ENCODE results near the gene ID3. TPM values are rescaled to one million over a fixed set of nuclear protein-coding genes. Genes with fewer than 3 reads are reported as not detected.

The ID3 gene
- total and polyA plus RNA-seq, 2 of the 8 experiments (the other 6 are each of a cell fraction or from before 2014, with no cell fraction given): 240 to 304 TPM

- Histone ChIP-seq H3K9me3 (ENCODE audit: insufficient read depth in 2 of 2, low read depth in 1 of 2, low read length in 1 of 2) (no peaks in the 10 kb centered on the region), H2BK15ac (ENCODE audit: low read length) (peak overlapping the region; percentile 48; the same call in 1 of the 2 replicates), H3K14ac (ENCODE audit: insufficient read length) (no peak overlapping the region), H4K8ac (ENCODE audit: extremely low read depth, insufficient read depth, low read length) (no peak overlapping the region), H4K20me1 (replicated peaks in 1 of 2; ENCODE audit: control insufficient read depth in 1 of 2, insufficient read depth in 2 of 2, low read length in 2 of 2) (no peaks in the 10 kb centered on the region), H2BK120ac (replicated peaks; ENCODE audit: low read depth, low read length) (peak overlapping the region; percentile 60), H3K9ac (replicated peaks in 1 of 4; ENCODE audit: extremely low read depth in 1 of 4, low read depth in 3 of 4, low read length in 3 of 4) (no peak overlapping the region; a peak in 1 of 7 replicates), H3K23ac (ENCODE audit: insufficient read length) (no peak overlapping the region), H3K4me1 (replicated peaks in 1 of 4; ENCODE audit: control insufficient read depth in 3 of 4, insufficient read depth in 4 of 4, low read length in 3 of 4) (peaks cover 11 to 33% (median 16%) of the 10 kb centered on the region in 4 experiments), H3K4ac (replicated peaks; ENCODE audit: insufficient read length, low read depth, low read length) (peak overlapping the region; percentile 57), H3K36me3 (ENCODE audit: control insufficient read depth in 2 of 4, insufficient read depth in 4 of 4, low read length in 3 of 4) (no peaks in the 10 kb centered on the region), H3K27me3 (replicated peaks in 1 of 4; ENCODE audit: control insufficient read depth in 3 of 4, extremely low read depth in 1 of 4, insufficient read depth in 3 of 4, low read length in 3 of 4) (no peaks in the 10 kb centered on the region), H3K23me2 (ENCODE audit: low read depth, low read length) (no peaks in the 10 kb centered on the region), H3K4me2 (ENCODE audit: insufficient read depth in 1 of 2, low read depth in 2 of 2, low read length in 2 of 2) (no peak overlapping the region), H2BK20ac (ENCODE audit: low read length) (peak overlapping the region; percentile 74), H3K79me2 (ENCODE audit: control insufficient read depth in 1 of 2, insufficient read depth in 2 of 2, low read length in 2 of 2) (no peaks in the 10 kb centered on the region), H3K4me3 (ENCODE audit: extremely low read depth in 1 of 4, insufficient read depth in 2 of 4, low read depth in 3 of 4, low read length in 4 of 4) (no peak overlapping the region), H4K91ac (replicated peaks; ENCODE audit: insufficient read length, low read length) (peak overlapping the region; percentile 96), H2BK12ac (ENCODE audit: low read depth, low read length) (peak overlapping the region; percentile 85; the same call in 1 of the 2 replicates), H2AFZ (ENCODE audit: low read length) (0 out of 2 replicates have a peak overlapping the region, but pooled peaks have one; percentile 35), H2BK5ac (ENCODE audit: low read depth, low read length) (peak overlapping the region; percentile 86; the same call in 1 of the 2 replicates), H3K27ac (ENCODE audit: low read depth, low read length) (no peak overlapping the region), H4K5ac (ENCODE audit: insufficient read length, low read depth, low read length) (no peak overlapping the region), H3K18ac (ENCODE audit: extremely low read depth, low read length) (peak overlapping the region; percentile 62), H3K56ac (replicated peaks; ENCODE audit: insufficient read length, low read depth, low read length) (no peak overlapping the region), H3K79me1 (ENCODE audit: low read depth, low read length) (no peaks in the 10 kb centered on the region), H2AK5ac (ENCODE audit: low read depth, low read length) (peak overlapping the region; percentile 32; the same call in 1 of the 2 replicates)
- DNase-seq (ENCODE audit: low read depth in 1 of 2, low spot score in 2 of 2): no peak
- WGBS, 2 experiments (ENCODE audit: extremely low coverage in 1 of 2, insufficient coverage in 1 of 2, insufficient read length in 1 of 2, insufficient replicate concordance in 2 of 2, low coverage in 1 of 2, low lambda C conversion rate in 2 of 2, missing lambda C conversion rate in 1 of 2): 89% methylated on average over 10 of the region's 11 CpGs; no CpG with 5 or more reads in 1 of the 2 experiments
- CTCF ChIA-PET (ENCODE audit: partially characterized antibody): interaction anchor here (0.6 to 8.0 kb wide), 7 partner anchors 19 to 1367 kb away, joined by 3 to 89 read pairs (median 3); no protein-coding TSS in a partner anchor
- POLR2A ChIA-PET (ENCODE audit: partially characterized antibody): interaction anchor here (1.3 to 26.0 kb wide), 4 partner anchors 12 to 98 kb away, joined by 3 to 547 read pairs (median 26); partner anchors contain the start of gene ID3
- FAIRE-seq: no peak
- TF ChIP-seq, protein P1, sequence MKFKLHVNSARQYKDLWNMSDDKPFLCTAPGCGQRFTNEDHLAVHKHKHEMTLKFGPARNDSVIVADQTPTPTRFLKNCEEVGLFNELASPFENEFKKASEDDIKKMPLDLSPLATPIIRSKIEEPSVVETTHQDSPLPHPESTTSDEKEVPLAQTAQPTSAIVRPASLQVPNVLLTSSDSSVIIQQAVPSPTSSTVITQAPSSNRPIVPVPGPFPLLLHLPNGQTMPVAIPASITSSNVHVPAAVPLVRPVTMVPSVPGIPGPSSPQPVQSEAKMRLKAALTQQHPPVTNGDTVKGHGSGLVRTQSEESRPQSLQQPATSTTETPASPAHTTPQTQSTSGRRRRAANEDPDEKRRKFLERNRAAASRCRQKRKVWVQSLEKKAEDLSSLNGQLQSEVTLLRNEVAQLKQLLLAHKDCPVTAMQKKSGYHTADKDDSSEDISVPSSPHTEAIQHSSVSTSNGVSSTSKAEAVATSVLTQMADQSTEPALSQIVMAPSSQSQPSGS (IDR thresholded peaks at IDR 0.05; ENCODE audit: low read length): no peak
Measured at GRCh38 chr1:23601135-23601967, 42.0 kb upstream of the ID3 start.

Measured in H1 (cell line).